Measurements from ENCODE around the gene SYNE2. TPM values are rescaled to one million over a fixed set of nuclear protein-coding genes. Genes with fewer than 3 reads are reported as not detected.
"Not testable (repeated sequence)": the region's sequence is repeated elsewhere in the genome, so short reads cannot be mapped to it uniquely, and the experiment has no call there.

The SYNE2 gene
- total RNA-seq, 1 experiment from 2014 or later, result 94.2 TPM

GRCh38 chr14:63862163-63862562 is 9.4 kb downstream of the SYNE2 start:
- BruUV-seq (replicated peaks), result no TSS peak
- Histone ChIP-seq H3K4me2 (no peak overlapping the region), H3K9me3 (ENCODE audit: insufficient read depth, low read depth) (no peaks in the 10 kb centered on the region), H3K27me3 (ENCODE audit: insufficient read depth, low read depth) (no peaks in the 10 kb centered on the region), H3K79me2 (ENCODE audit: low read depth) (peaks cover 68% of the 10 kb centered on the region), H3F3A (ENCODE audit: insufficient read depth, low read depth) (peaks cover 16% of the 10 kb centered on the region), H3K9me2 (ENCODE audit: insufficient read depth) (no peaks in the 10 kb centered on the region), H3K4me3 (no peak overlapping the region), H2AFZ (no peak overlapping the region), H4K20me1 (ENCODE audit: insufficient read depth) (no peaks in the 10 kb centered on the region), H3K27ac (peak overlapping the region; percentile 84; the same call in 1 of the 2 replicates), H3K36me3 (ENCODE audit: low read depth) (no peaks in the 10 kb centered on the region), H3K4me1 (replicated peaks; ENCODE audit: insufficient read depth) (peaks cover 44% of the 10 kb centered on the region)
- ChIA-PET CTCF (no interaction called here), POLR2A (ENCODE audit: unreplicated experiment) (no interaction called here)
- intact Hi-C loops (cut with micrococcal nuclease; ENCODE audit: unreplicated experiment), result no loop called here
- no peak for TF ChIP-seq EZH2 (IDR thresholded peaks at IDR 0.05; ENCODE audit: low read depth)
- TF ChIP-seq, protein P1, sequence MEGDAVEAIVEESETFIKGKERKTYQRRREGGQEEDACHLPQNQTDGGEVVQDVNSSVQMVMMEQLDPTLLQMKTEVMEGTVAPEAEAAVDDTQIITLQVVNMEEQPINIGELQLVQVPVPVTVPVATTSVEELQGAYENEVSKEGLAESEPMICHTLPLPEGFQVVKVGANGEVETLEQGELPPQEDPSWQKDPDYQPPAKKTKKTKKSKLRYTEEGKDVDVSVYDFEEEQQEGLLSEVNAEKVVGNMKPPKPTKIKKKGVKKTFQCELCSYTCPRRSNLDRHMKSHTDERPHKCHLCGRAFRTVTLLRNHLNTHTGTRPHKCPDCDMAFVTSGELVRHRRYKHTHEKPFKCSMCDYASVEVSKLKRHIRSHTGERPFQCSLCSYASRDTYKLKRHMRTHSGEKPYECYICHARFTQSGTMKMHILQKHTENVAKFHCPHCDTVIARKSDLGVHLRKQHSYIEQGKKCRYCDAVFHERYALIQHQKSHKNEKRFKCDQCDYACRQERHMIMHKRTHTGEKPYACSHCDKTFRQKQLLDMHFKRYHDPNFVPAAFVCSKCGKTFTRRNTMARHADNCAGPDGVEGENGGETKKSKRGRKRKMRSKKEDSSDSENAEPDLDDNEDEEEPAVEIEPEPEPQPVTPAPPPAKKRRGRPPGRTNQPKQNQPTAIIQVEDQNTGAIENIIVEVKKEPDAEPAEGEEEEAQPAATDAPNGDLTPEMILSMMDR (conservative IDR thresholded peaks at IDR 0.05), result no peak
- DNase-seq, result no peak

GRCh38 chr14:63863004-63863403 is 10.2 kb downstream of the SYNE2 start:
- no peaks in the 10 kb centered on the region for H3K36me3 ChIP-seq (ENCODE audit: low read depth)
- H4K20me1 ChIP-seq (ENCODE audit: insufficient read depth), result no peaks in the 10 kb centered on the region
- no peak overlapping the region for H2AFZ ChIP-seq
- no TSS peak for BruUV-seq (replicated peaks)
- DNase-seq, result no peak
- intact Hi-C loops (cut with micrococcal nuclease; ENCODE audit: unreplicated experiment), result no loop called here
- CTCF ChIA-PET, result no interaction called here
- H3K4me1 ChIP-seq (replicated peaks; ENCODE audit: insufficient read depth), result peaks cover 45% of the 10 kb centered on the region
- no peaks in the 10 kb centered on the region for H3K9me3 ChIP-seq (ENCODE audit: insufficient read depth, low read depth)
- H3K4me3 ChIP-seq, result no peak overlapping the region
- H3K79me2 ChIP-seq (ENCODE audit: low read depth), result peaks cover 63% of the 10 kb centered on the region
- H3K4me2 ChIP-seq, result no peak overlapping the region
- POLR2A ChIA-PET (ENCODE audit: unreplicated experiment), result no interaction called here
- no peak for TF ChIP-seq EZH2 (IDR thresholded peaks at IDR 0.05; ENCODE audit: low read depth)
- TF ChIP-seq, protein P1 (conservative IDR thresholded peaks at IDR 0.05), result no peak
- peaks cover 16% of the 10 kb centered on the region for H3F3A ChIP-seq (ENCODE audit: insufficient read depth, low read depth)
- H3K27me3 ChIP-seq (ENCODE audit: insufficient read depth, low read depth), result no peaks in the 10 kb centered on the region
- H3K9me2 ChIP-seq (ENCODE audit: insufficient read depth), result no peaks in the 10 kb centered on the region
- H3K27ac ChIP-seq, result peak overlapping the region; percentile 84

DNA sequence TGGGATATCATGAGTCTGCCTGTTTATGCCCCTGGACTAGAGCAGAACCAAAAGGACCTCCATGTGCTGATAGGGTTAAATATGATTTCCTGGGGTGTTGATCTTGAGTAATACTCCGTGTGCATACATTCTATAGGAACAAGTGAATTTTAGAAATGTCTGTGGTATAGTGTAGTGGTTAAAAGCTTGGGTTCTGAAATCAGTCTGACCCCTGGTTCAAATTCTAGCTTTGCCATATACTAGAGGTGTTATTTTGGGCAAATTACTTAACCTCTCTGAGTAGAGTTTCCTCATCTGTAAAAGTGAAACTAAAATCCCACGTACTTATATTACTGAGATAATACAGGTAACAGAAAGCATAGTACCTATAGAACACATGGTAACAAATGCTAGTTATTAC is 12.0 kb downstream of the SYNE2 start:
- H3K4me3 ChIP-seq, result peak overlapping the region; percentile 29; the same call in 1 of the 2 replicates
- CTCF ChIA-PET; H3K9me3 ChIP-seq (ENCODE audit: insufficient read depth, low read depth); H4K20me1 ChIP-seq (ENCODE audit: insufficient read depth); H3K9me2 ChIP-seq (ENCODE audit: insufficient read depth); H3K27me3 ChIP-seq (ENCODE audit: insufficient read depth, low read depth); DNase-seq; H3K36me3 ChIP-seq (ENCODE audit: low read depth): not testable (repeated sequence)
- POLR2A ChIA-PET (ENCODE audit: unreplicated experiment), result interaction anchor here (0.6 to 0.7 kb wide), 3 partner anchors 44 to 321 kb away, joined by 3 to 8 read pairs (median 7); no protein-coding TSS in a partner anchor
- peak overlapping the region; percentile 80 for H3K4me2 ChIP-seq
- peaks cover 22% of the 10 kb centered on the region for H3F3A ChIP-seq (ENCODE audit: insufficient read depth, low read depth)
- H2AFZ ChIP-seq, result peak overlapping the region; percentile 78; the same call in 1 of the 2 replicates
- peak overlapping the region; percentile 84 for H3K27ac ChIP-seq
- peaks cover 51% of the 10 kb centered on the region for H3K79me2 ChIP-seq (ENCODE audit: low read depth)
- intact Hi-C loops (cut with micrococcal nuclease; ENCODE audit: unreplicated experiment), result loop anchor here (1.0 kb wide), 2 partner anchors 11 to 32 kb away; partner anchors contain the start of gene SYNE2
- peaks cover 58% of the 10 kb centered on the region for H3K4me1 ChIP-seq (replicated peaks; ENCODE audit: insufficient read depth)
- BruUV-seq (replicated peaks), result TSS peak; percentile 24

Data from PC-9 (cell line).